Renal pelvis (tissue), 12 donors: ENCODE results near the gene TPH1. TPM values are rescaled to one million over a fixed set of nuclear protein-coding genes. Genes with fewer than 3 reads are reported as not detected.

Experiments
- DNase-seq: peaks from one replicate; pipeline ENCODE4 v3.0.0-alpha.2; 2013
- long read RNA-seq, 16 experiments: transcript quantifications; one replicate each; lab custom pipeline, GENCODE V29; 2026
- polyA plus RNA-seq, 3 donors: library from polyadenylated mRNA; unstranded; fragments of 120-200 nt; gene quantifications; one replicate each; pipeline ENCODE4 v1.2.1, GENCODE V29; 2013; ENCODE audit not compliant: insufficient read length in 3 of 3

Gene TPH1
- polyA plus RNA-seq = 1 to 10 TPM in 2 of 3 donors, under 1 TPM in 1; 0.36 to 2.0 (median 1.6) TPM
- long read RNA-seq, donor 1, full-length matches to known transcripts = 1 of 1 reads
- long read RNA-seq, donor 1, partial matches to known transcripts = 0 of 1 reads
- long read RNA-seq, donor 1, other reads (novel, unspliced or antisense) = 0 of 1 reads
- long read RNA-seq, donor 2 = 0 reads
- long read RNA-seq, donor 3 = 0 reads
- long read RNA-seq, donor 4 = 0 reads
- long read RNA-seq, donor 5 = 0 reads
- long read RNA-seq, donor 6 = 0 reads
- long read RNA-seq, donor 7 = 0 reads
- long read RNA-seq, donor 8 = 0 reads
- long read RNA-seq, donor 9 = 0 reads
- long read RNA-seq, donor 10 = 0 reads
- long read RNA-seq, donor 11 = 0 reads
- long read RNA-seq, donor 12 = 0 reads
- long read RNA-seq, donor 13 = 0 reads
- long read RNA-seq, donor 14 = 0 reads
- long read RNA-seq, donor 15, full-length matches to known transcripts = 1 of 1 reads
- long read RNA-seq, donor 15, partial matches to known transcripts = 0 of 1 reads
- long read RNA-seq, donor 15, other reads (novel, unspliced or antisense) = 0 of 1 reads
- long read RNA-seq, donor 16 = 0 reads

- DNase-seq = peak; percentile 23
Measured at GRCh38 chr11:18046116-18046777, at the start of gene TPH1. Gene TPH1, minus strand, starts transcription at chr11:18046269. Its CDS starts 5,507 bp downstream, at chr11:18040762.

- DNase-seq = no peak
Measured at GRCh38 chr11:18093959-18094358, 47.9 kb upstream of the TPH1 start.

GRCh38 chr11:18091731-18092130 lies 45.7 kb upstream of the TPH1 start:
- DNase-seq = no peak

- DNase-seq = no peak
Measured at GRCh38 chr11:18088966-18089365, 42.9 kb upstream of the TPH1 start.

GRCh38 chr11:18088366-18088765 lies 42.3 kb upstream of the TPH1 start:
- no peak for DNase-seq

- DNase-seq = no peak
Measured at GRCh38 chr11:18081551-18081950, 35.5 kb upstream of the TPH1 start.

- no peak for DNase-seq
Measured at GRCh38 chr11:18080451-18080850, 34.4 kb upstream of the TPH1 start.

- no peak for DNase-seq
Measured at GRCh38 chr11:18078909-18079308, 32.8 kb upstream of the TPH1 start.

GRCh38 chr11:18075444-18075843 lies 29.4 kb upstream of the TPH1 start:
- DNase-seq = no peak

GRCh38 chr11:18071098-18071705 lies 25.1 kb upstream of the TPH1 start:
- no peak for DNase-seq

- no peak for DNase-seq
Measured at GRCh38 chr11:18067372-18067771, 21.3 kb upstream of the TPH1 start.

GRCh38 chr11:18066626-18067025 lies 20.6 kb upstream of the TPH1 start:
- DNase-seq = no peak

GRCh38 chr11:18065572-18065971 lies 19.5 kb upstream of the TPH1 start:
- DNase-seq = no peak

GRCh38 chr11:18064450-18065054 lies 18.5 kb upstream of the TPH1 start:
- DNase-seq = no peak

GRCh38 chr11:18063862-18064434 lies 17.9 kb upstream of the TPH1 start:
- no peak for DNase-seq

- DNase-seq = no peak
Measured at GRCh38 chr11:18063125-18063524, 17.1 kb upstream of the TPH1 start.

GRCh38 chr11:18061351-18061750 lies 15.3 kb upstream of the TPH1 start:
- no peak for DNase-seq

- no peak for DNase-seq
Measured at GRCh38 chr11:18056561-18057181, 10.6 kb upstream of the TPH1 start.

- DNase-seq = no peak
Measured at GRCh38 chr11:18054511-18055103, 8.5 kb upstream of the TPH1 start.

GRCh38 chr11:18050848-18051247 lies 4.8 kb upstream of the TPH1 start:
- DNase-seq = no peak

- no peak for DNase-seq
Measured at GRCh38 chr11:18036456-18036855, 9.6 kb downstream of the TPH1 start.
